HEK293 (cell line): ENCODE measurements around the gene CD69.
A peak's percentile ranks its signal among the peaks of the same experiment; 100 is the strongest.

Experiments used
- CTCF ChIA-PET: fragments of 350-600 bp; formaldehyde crosslinking; extraction: SDS; loops from one replicate; lab custom pipeline; 2021; ENCODE audit warnings: antibody characterized with exemption; lab: Yijun Ruan, JAX
- POLR2A ChIA-PET: fragments of 300-600 bp; formaldehyde crosslinking; extraction: SDS; loops from one replicate; lab custom pipeline; 2020; ENCODE audit warnings: antibody characterized with exemption, inconsistent platforms; lab: Yijun Ruan, JAX
- H3K27ac ChIP-seq: fragments of 200-500 bp; sonication (Bioruptor generic); 2 replicates; pipeline ENCODE4 v1.5.1; 2014; ENCODE audit warnings: low read depth, low read length, control low read depth, inconsistent platforms; ENCODE audit errors: extremely low read depth
- H3K36me3 ChIP-seq, 2 experiments: fragments of 200-500 bp in 1 of 2; sonication (Bioruptor generic) in 1 of 2; 1 replicate in 1 of 2; 2 replicates in 1 of 2; pipeline ENCODE4 v1.5.1; 2014 to 2017; ENCODE audit warnings: inconsistent platforms in 2 of 2, low read length in 2 of 2; ENCODE audit not compliant: control insufficient read depth in 2 of 2, insufficient read depth in 1 of 2
- H3K4me1 ChIP-seq: fragments of 200-500 bp; sonication (Bioruptor generic); 2 replicates; pipeline ENCODE4 v1.5.1; 2014; ENCODE audit warnings: mild to moderate bottlenecking, low read length, inconsistent platforms; ENCODE audit not compliant: control insufficient read depth, insufficient read depth
- H3K4me3 ChIP-seq: 2 replicates; pipeline ENCODE4 v1.5.1; 2011; ENCODE audit warnings: low read depth, mild to moderate bottlenecking, control low read depth, low read length, moderate library complexity
- H3K9me3 ChIP-seq: fragments of 200-500 bp; sonication (Bioruptor generic); 2 replicates; pipeline ENCODE4 v1.5.1; 2014; ENCODE audit warnings: low read depth, low read length, inconsistent platforms; ENCODE audit not compliant: control insufficient read depth, insufficient read depth
- PRDM10 ChIP-seq: fragments of 450-650 bp; formaldehyde crosslinking; IDR thresholded peaks from 2 replicates; pipeline ENCODE4 v1.5.1; 2016; ENCODE audit warnings: missing biosample characterization, missing genetic modification characterization
- SP2 ChIP-seq: fragments of 450-650 bp; formaldehyde crosslinking; IDR thresholded peaks from 2 replicates; pipeline ENCODE4 v1.5.1; 2016; ENCODE audit warnings: missing biosample characterization, missing genetic modification characterization
- TCF7L2 ChIP-seq: IDR thresholded peaks from 2 replicates; pipeline ENCODE4 v1.6.1; 2011; ENCODE audit warnings: low read depth, mild to moderate bottlenecking, inconsistent platforms, low read length, moderate library complexity, borderline replicate concordance
- TRIM28 ChIP-seq: IDR thresholded peaks from 2 replicates; pipeline ENCODE4 v1.6.1; 2011; ENCODE audit warnings: low read length, control low read depth, borderline replicate concordance
- ZBTB17 ChIP-seq: fragments of 450-650 bp; formaldehyde crosslinking; IDR thresholded peaks from 2 replicates; pipeline ENCODE4 v1.5.1; 2016; ENCODE audit warnings: missing biosample characterization, missing genetic modification characterization
- ZBTB26 ChIP-seq: fragments of 450-650 bp; formaldehyde crosslinking; optimal IDR thresholded peaks from 2 replicates; pipeline ENCODE3; 2016; ENCODE audit warnings: missing biosample characterization, mild to moderate bottlenecking, missing genetic modification characterization
- ZBTB8A ChIP-seq: fragments of 450-650 bp; formaldehyde crosslinking; IDR thresholded peaks from 2 replicates; pipeline ENCODE4 v1.5.1; 2016; ENCODE audit warnings: missing biosample characterization, missing genetic modification characterization
- ZNF138 ChIP-seq: fragments of 450-650 bp; formaldehyde crosslinking; IDR thresholded peaks from 2 replicates; pipeline ENCODE4 v1.5.1; 2016; ENCODE audit warnings: missing biosample characterization, missing genetic modification characterization, borderline replicate concordance
- ZNF174 ChIP-seq: fragments of 450-650 bp; formaldehyde crosslinking; IDR thresholded peaks from 2 replicates; pipeline ENCODE4 v1.5.0; 2017; ENCODE audit warnings: missing biosample characterization, mild to moderate bottlenecking, missing genetic modification characterization
- ZNF19 ChIP-seq: fragments of 450-650 bp; formaldehyde crosslinking; IDR thresholded peaks from 2 replicates; pipeline ENCODE4; 2016; ENCODE audit warnings: missing biosample characterization, missing genetic modification characterization, low read depth
- ZNF292 ChIP-seq: fragments of 450-650 bp; formaldehyde crosslinking; IDR thresholded peaks from 2 replicates; pipeline ENCODE4 v1.5.1; 2016; ENCODE audit warnings: low read depth, missing biosample characterization, missing genetic modification characterization, borderline replicate concordance
- ZNF37A ChIP-seq: fragments of 450-650 bp; IDR thresholded peaks from 2 replicates; pipeline ENCODE4 v1.5.1; 2018; ENCODE audit warnings: missing biosample characterization, missing genetic modification characterization
- ZNF391 ChIP-seq: fragments of 450-650 bp; formaldehyde crosslinking; IDR thresholded peaks from 2 replicates; pipeline ENCODE4 v1.5.1; 2016; ENCODE audit warnings: low read depth, missing biosample characterization, missing genetic modification characterization, borderline replicate concordance
- ZNF513 ChIP-seq: fragments of 450-650 bp; IDR thresholded peaks from 2 replicates; pipeline ENCODE4 v1.5.1; 2018; ENCODE audit warnings: missing biosample characterization, missing genetic modification characterization
- ZNF560 ChIP-seq: fragments of 450-650 bp; formaldehyde crosslinking; IDR thresholded peaks from 2 replicates; pipeline ENCODE4 v1.5.1; 2017; ENCODE audit warnings: missing biosample characterization, missing genetic modification characterization, borderline replicate concordance
- ZNF600 ChIP-seq: fragments of 450-650 bp; formaldehyde crosslinking; IDR thresholded peaks from 2 replicates; pipeline ENCODE4 v1.5.1; 2016; ENCODE audit warnings: missing biosample characterization, missing genetic modification characterization
- ZNF629 ChIP-seq: fragments of 450-650 bp; formaldehyde crosslinking; IDR thresholded peaks from 2 replicates; pipeline ENCODE4 v1.5.1; 2017; ENCODE audit warnings: missing biosample characterization, missing genetic modification characterization
- ZNF658 ChIP-seq: fragments of 450-650 bp; formaldehyde crosslinking; IDR thresholded peaks from 2 replicates; pipeline ENCODE4; 2016; ENCODE audit warnings: missing biosample characterization, missing genetic modification characterization
- ZNF670 ChIP-seq: fragments of 450-650 bp; formaldehyde crosslinking; IDR thresholded peaks from 2 replicates; pipeline ENCODE4 v1.5.1; 2016; ENCODE audit warnings: missing biosample characterization, missing genetic modification characterization, low read depth
- ZNF747 ChIP-seq: fragments of 450-650 bp; formaldehyde crosslinking; IDR thresholded peaks from 2 replicates; pipeline ENCODE4 v1.5.1; 2016; ENCODE audit warnings: missing biosample characterization, missing genetic modification characterization
- ZSCAN4 ChIP-seq: fragments of 450-650 bp; formaldehyde crosslinking; IDR thresholded peaks from 2 replicates; pipeline ENCODE4 v1.5.1; 2017; ENCODE audit warnings: missing biosample characterization, missing genetic modification characterization
- TF ChIP-seq, protein P1 (sequence below): fragments of 450-650 bp; formaldehyde crosslinking; IDR thresholded peaks from 2 replicates; pipeline ENCODE4 v1.5.1; 2017; ENCODE audit warnings: missing biosample characterization, missing genetic modification characterization
- TF ChIP-seq, protein P2 (sequence below): fragments of 450-650 bp; formaldehyde crosslinking; IDR thresholded peaks from 2 replicates; pipeline ENCODE4 v1.5.1; 2016; ENCODE audit warnings: missing biosample characterization, missing genetic modification characterization, low read depth
- TF ChIP-seq, protein P3 (sequence below): IDR thresholded peaks from 2 replicates; pipeline ENCODE4 v1.6.1; 2011; ENCODE audit warnings: mild to moderate bottlenecking, low read depth, low read length, borderline replicate concordance

Gene CD69

GRCh38 chr12:9707864-9708808 is 52.6 kb downstream of the CD69 start (continued):
- TF ChIP-seq PRDM10 (tag by site-specific recombination) = 0 out of 2 replicates have a peak, but pooled peaks have one; percentile 17
- no peak for TF ChIP-seq ZSCAN4
- no peak for TF ChIP-seq ZNF513
- TF ChIP-seq ZNF37A (tag by site-specific recombination) = no peak
- TF ChIP-seq, protein P1, sequence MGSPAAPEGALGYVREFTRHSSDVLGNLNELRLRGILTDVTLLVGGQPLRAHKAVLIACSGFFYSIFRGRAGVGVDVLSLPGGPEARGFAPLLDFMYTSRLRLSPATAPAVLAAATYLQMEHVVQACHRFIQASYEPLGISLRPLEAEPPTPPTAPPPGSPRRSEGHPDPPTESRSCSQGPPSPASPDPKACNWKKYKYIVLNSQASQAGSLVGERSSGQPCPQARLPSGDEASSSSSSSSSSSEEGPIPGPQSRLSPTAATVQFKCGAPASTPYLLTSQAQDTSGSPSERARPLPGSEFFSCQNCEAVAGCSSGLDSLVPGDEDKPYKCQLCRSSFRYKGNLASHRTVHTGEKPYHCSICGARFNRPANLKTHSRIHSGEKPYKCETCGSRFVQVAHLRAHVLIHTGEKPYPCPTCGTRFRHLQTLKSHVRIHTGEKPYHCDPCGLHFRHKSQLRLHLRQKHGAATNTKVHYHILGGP (tag by site-specific recombination) = no peak
- TF ChIP-seq ZNF747 = no peak
- TF ChIP-seq ZNF174 = no peak
- TF ChIP-seq ZBTB17 (tag by site-specific recombination) = no peak
- TF ChIP-seq ZNF138 = no peak
- TF ChIP-seq TCF7L2 = no peak
- TF ChIP-seq, protein P2, sequence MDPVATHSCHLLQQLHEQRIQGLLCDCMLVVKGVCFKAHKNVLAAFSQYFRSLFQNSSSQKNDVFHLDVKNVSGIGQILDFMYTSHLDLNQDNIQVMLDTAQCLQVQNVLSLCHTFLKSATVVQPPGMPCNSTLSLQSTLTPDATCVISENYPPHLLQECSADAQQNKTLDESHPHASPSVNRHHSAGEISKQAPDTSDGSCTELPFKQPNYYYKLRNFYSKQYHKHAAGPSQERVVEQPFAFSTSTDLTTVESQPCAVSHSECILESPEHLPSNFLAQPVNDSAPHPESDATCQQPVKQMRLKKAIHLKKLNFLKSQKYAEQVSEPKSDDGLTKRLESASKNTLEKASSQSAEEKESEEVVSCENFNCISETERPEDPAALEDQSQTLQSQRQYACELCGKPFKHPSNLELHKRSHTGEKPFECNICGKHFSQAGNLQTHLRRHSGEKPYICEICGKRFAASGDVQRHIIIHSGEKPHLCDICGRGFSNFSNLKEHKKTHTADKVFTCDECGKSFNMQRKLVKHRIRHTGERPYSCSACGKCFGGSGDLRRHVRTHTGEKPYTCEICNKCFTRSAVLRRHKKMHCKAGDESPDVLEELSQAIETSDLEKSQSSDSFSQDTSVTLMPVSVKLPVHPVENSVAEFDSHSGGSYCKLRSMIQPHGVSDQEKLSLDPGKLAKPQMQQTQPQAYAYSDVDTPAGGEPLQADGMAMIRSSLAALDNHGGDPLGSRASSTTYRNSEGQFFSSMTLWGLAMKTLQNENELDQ (tag by site-specific recombination) = no peak
- no peak for TF ChIP-seq ZNF658

DNA sequence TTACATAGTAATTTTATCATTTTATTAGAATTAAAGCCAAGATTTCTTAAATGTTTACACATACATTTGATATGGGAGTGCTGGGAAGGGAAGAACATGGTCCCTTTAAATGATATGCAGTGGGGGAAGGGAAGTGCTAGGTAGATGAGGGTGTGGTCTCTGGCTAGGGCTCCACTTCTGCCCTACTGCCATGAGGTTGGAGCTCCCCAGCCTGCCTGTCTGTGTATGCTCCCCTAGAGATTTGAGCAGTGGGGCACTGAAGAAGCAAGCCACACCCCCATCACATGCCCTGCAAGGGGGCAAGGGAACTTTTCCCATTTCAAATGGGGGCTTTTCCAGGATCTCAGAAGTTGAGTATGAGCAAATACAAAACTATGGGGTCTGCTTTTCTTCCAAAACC is 53.3 kb downstream of the CD69 start:
- no peaks in the 10 kb centered on the region for H3K36me3 ChIP-seq
- POLR2A ChIA-PET = no interaction called here
- H3K27ac ChIP-seq = no peak overlapping the region
- no peaks in the 10 kb centered on the region for H3K4me1 ChIP-seq
- H3K4me3 ChIP-seq = no peak overlapping the region
- H3K9me3 ChIP-seq = no peaks in the 10 kb centered on the region
- CTCF ChIA-PET = interaction anchor here (1.1 to 7.2 kb wide), 6 partner anchors 10 to 377 kb away, joined by 3 to 87 read pairs (median 7); no protein-coding TSS in a partner anchor
- TF ChIP-seq ZBTB8A (tag by site-specific recombination) = no peak
- no peak for TF ChIP-seq ZNF292 (tag by site-specific recombination)
- no peak for TF ChIP-seq SP2 (tag by site-specific recombination)
- TF ChIP-seq ZNF560 = no peak
- TF ChIP-seq ZNF600 (tag by site-specific recombination) = no peak
- TF ChIP-seq ZNF19 (tag by site-specific recombination) = no peak
- TF ChIP-seq, protein P3, sequence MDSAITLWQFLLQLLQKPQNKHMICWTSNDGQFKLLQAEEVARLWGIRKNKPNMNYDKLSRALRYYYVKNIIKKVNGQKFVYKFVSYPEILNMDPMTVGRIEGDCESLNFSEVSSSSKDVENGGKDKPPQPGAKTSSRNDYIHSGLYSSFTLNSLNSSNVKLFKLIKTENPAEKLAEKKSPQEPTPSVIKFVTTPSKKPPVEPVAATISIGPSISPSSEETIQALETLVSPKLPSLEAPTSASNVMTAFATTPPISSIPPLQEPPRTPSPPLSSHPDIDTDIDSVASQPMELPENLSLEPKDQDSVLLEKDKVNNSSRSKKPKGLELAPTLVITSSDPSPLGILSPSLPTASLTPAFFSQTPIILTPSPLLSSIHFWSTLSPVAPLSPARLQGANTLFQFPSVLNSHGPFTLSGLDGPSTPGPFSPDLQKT = no peak
- TF ChIP-seq ZBTB26 = no peak
- no peak for TF ChIP-seq ZNF670 (tag by site-specific recombination)
- no peak for TF ChIP-seq ZNF391 (tag by site-specific recombination)
- no peak for TF ChIP-seq ZNF629 (tag by site-specific recombination)
- TF ChIP-seq TRIM28 = no peak
